ENCODE results near the gene MYH6. TPM values are rescaled to one million over a fixed set of nuclear protein-coding genes. Genes with fewer than 3 reads are reported as not detected.

The MYH6 gene
- total and polyA plus RNA-seq, 2 donors, result 0.26 TPM; not detected in 1

DNA sequence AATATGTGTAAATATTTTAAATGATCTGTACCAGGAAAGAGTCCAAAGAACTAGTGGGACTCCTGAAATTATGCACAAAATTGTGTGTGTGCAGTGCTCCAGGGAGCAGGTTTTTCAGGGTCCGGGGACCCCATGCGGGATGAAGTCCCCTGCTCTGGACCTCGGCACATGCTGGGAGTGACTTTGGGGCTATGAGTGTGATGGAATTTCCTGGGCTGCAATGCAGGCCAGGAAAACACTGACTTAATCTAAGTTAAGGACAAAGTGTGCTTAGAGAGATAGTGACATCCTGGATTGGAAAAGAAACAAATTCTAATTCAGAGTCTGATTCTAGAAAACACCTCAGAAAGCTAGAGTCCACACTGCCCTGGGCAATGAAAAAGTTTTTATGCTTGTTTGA, 6.2 kb upstream of the MYH6 start:
- Histone ChIP-seq H3K4me3 (ENCODE audit: low read depth, low read length) (no peak overlapping the region), H3K4me1 (ENCODE audit: insufficient read depth) (no peaks in the 10 kb centered on the region), H3K27ac (ENCODE audit: low read depth) (no peak overlapping the region), H3K36me3 (ENCODE audit: insufficient read depth) (no peaks in the 10 kb centered on the region)
- WGBS, result 63% methylated on average over 3 of the region's 3 CpGs
- DNase-seq (ENCODE audit: extremely low spot score), result no peak

DNA sequence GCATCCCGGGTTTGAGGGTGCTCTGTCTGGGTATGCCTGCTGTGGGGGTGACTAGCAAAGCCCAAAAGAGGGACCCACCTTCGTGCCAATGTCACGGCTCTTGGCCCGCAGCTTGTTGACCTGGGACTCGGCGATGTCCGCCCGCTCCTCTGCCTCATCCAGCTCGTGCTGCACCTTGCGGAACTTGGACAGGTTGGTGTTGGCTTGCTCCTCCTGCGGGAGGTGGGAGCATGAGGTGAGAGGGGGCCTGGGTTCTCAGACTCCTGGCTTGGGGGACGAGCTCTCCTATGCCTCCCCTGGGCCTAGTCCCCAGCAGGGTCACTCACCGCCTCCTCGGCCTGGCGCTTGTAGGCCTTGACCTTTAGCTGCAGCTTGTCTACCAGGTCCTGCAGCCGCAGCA, 5.6 kb upstream of the MYH6 start:
- H3K4me3 ChIP-seq (ENCODE audit: low read depth, low read length), result no peak overlapping the region
- no peaks in the 10 kb centered on the region for H3K4me1 ChIP-seq (ENCODE audit: insufficient read depth)
- DNase-seq (ENCODE audit: extremely low spot score), result no peak
- 91% methylated on average over 16 of the region's 16 CpGs for WGBS
- H3K27ac ChIP-seq (ENCODE audit: low read depth), result no peak overlapping the region
- H3K36me3 ChIP-seq (ENCODE audit: insufficient read depth), result no peaks in the 10 kb centered on the region

DNA sequence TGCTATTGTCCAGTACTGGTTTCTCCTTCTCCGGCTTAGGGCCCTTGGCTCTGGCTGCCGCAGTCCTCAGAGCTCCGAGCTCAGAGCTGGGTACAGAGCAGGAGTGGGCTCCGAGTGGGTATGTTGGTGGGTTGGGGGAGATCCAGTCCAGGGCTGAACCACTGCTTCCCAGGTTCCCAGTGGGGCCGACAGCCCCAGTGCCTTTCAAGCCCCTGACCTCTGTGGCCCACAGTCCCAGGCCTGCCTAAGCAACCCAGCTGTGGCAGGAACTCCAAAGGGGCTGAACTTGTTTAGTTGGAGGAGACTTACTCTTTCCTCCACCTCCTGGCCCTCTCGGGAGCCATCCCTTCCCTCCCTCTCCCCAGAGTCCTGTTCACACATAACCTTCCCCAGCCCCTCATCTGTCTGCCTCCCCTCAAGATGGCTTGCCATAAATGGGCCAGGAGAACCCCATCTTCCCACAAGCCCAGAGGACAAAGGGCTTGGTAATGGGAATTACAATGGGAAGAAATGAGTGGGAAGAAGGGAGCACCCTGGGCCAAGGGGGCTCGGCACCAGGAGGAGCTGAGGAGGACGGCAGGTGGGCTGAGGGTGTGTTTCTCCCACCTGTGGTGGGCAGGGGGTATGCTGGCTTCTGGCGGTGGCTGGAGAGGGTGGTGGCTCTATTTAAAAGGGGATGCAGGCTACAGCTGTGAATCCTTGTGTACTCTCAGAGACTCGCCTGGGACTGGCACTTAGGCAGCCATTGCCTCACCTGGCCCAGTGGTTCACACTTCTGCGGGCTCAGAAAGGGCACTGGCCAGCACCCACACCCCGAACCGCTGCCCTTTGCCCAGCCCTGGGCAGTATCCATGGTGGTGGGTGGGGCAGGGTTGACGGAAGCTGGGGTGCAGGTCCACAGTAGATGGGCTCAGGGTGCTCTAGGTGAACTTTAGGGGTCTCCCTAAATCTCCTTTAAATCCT, 3.8 kb upstream of the MYH6 start:
- no peaks in the 10 kb centered on the region for H3K4me1 ChIP-seq (ENCODE audit: insufficient read depth)
- no peak overlapping the region for H3K27ac ChIP-seq (ENCODE audit: low read depth)
- no peak overlapping the region for H3K4me3 ChIP-seq (ENCODE audit: low read depth, low read length)
- 87% methylated on average over 14 of the region's 14 CpGs for WGBS
- H3K36me3 ChIP-seq (ENCODE audit: insufficient read depth), result no peaks in the 10 kb centered on the region
- DNase-seq (ENCODE audit: extremely low spot score), result no peak

DNA sequence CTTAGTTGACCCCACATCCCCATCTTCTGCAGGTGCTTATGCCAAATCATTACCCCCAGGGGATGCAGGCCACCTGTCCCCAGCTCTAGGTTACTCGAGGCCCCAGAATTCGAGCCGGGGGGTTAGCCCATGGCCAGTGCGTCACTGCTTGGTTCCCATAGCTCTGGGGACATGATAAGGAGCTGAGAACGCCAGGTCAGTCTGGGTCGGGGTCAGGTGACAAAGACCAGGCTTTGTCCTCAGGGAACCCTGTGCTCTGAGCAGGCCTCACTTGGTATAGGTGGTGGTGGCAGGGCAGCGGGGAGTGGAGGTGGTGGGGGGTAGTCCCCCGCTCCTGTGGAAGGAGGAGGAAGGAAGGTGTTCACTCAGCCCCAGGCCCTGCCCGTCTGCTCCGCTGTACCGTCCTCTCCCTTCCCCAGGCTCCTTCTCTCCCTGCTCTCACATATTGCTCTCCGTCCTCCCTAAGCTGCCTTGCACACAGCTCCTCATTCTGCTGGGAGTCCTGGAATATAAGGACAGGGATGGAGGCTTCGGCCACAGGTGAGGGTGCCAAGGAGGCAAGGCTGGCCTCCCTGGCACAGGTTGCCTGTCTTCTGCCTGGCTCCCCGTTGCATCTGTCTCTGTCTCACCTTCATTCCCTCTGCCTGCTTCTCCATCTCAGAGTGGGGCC, 2.0 kb upstream of the MYH6 start:
- no peaks in the 10 kb centered on the region for H3K36me3 ChIP-seq (ENCODE audit: insufficient read depth)
- WGBS, result 76% methylated on average over 14 of the region's 14 CpGs

DNA sequence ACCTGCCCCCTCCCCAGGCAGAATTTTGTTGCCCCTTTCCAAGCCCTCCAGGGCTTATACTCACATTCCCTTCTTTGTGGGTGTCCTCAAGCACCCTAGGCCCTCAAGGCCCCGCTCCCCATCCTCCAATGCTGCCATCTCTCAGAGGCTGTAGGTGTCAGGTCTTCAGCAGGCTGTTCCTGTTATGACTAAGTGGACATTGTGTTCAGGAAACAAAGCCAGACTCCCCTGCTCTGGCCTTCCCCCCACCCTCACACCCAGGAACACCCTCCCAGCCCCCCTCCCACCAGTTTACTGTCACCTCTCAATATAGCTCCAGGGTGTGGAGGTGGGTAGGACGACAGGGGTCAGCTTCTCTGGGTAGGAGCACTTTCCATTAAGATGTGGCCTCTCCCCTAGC, 1.4 kb upstream of the MYH6 start:
- Histone ChIP-seq H3K27ac (ENCODE audit: low read depth) (no peak overlapping the region), H3K36me3 (ENCODE audit: insufficient read depth) (no peaks in the 10 kb centered on the region), H3K4me3 (ENCODE audit: low read depth, low read length) (no peak overlapping the region), H3K4me1 (ENCODE audit: insufficient read depth) (no peaks in the 10 kb centered on the region)
- 81% methylated on average over 2 of the region's 2 CpGs for WGBS
- DNase-seq (ENCODE audit: extremely low spot score), result no peak

More for the DNA sequence above, 2.0 kb upstream of the MYH6 start:
- H3K27ac ChIP-seq (ENCODE audit: low read depth), result no peak overlapping the region
- no peaks in the 10 kb centered on the region for H3K4me1 ChIP-seq (ENCODE audit: insufficient read depth)
- no peak overlapping the region for H3K4me3 ChIP-seq (ENCODE audit: low read depth, low read length)
- no peak for DNase-seq (ENCODE audit: extremely low spot score)

DNA sequence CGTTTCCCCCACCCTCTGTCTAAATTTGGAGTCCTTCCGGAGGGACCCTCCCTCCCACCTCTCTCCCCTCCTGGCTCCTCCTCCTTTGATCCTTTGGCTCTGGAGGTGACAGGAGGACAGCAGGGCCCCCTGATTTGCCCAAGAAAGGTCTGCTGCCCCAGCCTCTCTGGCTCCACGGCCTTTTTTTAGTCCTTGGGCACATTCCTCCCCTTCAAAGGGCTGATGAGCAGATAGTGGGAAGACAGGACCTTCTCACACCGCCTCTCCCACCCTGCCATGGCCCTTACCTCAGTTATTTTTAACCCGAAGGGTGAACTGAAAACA, 196 bp upstream of the MYH6 start:
- 49% methylated on average over 5 of the region's 5 CpGs for WGBS
- no peak overlapping the region for H3K27ac ChIP-seq (ENCODE audit: low read depth)
- no peak for DNase-seq (ENCODE audit: extremely low spot score)
- H3K4me1 ChIP-seq (ENCODE audit: insufficient read depth), result no peaks in the 10 kb centered on the region
- H3K4me3 ChIP-seq (ENCODE audit: low read depth, low read length), result no peak overlapping the region
- no peaks in the 10 kb centered on the region for H3K36me3 ChIP-seq (ENCODE audit: insufficient read depth)

DNA sequence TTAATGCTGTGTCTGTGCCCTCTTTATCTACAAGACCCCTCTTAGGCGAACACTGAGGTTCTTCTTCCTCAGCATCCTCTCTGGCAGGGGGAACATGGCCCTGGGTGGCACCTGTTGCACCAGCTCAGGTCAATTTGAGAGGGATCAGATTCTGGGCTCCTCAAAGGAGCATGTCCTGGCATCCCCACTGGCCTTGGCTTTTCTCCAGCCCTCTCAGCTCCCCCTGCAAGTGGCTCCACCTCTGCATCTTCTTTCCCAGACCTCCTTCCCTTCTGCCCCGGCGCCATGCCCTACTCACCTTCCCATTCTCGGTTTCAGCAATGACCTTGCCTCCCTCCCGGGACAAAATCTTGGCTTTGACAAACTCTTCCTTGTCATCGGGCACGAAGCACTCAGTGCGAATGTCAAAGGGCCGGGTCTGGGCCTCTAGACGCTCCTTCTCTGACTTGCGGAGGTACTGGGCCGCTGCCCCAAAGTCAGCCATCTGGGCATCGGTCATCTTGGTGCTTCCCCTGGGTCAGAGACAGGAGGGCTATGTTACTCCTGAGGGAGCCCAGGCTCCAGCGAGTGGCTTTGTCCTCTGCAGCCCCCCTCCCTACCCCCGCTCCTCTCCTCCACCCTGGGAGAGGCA, 1.2 kb downstream of the MYH6 start:
- no peaks in the 10 kb centered on the region for H3K4me1 ChIP-seq (ENCODE audit: insufficient read depth)
- no peak overlapping the region for H3K27ac ChIP-seq (ENCODE audit: low read depth)
- no peak overlapping the region for H3K4me3 ChIP-seq (ENCODE audit: low read depth, low read length)
- DNase-seq (ENCODE audit: extremely low spot score), result no peak
- no peaks in the 10 kb centered on the region for H3K36me3 ChIP-seq (ENCODE audit: insufficient read depth)
- WGBS, result 88% methylated on average over 15 of the region's 15 CpGs

DNA sequence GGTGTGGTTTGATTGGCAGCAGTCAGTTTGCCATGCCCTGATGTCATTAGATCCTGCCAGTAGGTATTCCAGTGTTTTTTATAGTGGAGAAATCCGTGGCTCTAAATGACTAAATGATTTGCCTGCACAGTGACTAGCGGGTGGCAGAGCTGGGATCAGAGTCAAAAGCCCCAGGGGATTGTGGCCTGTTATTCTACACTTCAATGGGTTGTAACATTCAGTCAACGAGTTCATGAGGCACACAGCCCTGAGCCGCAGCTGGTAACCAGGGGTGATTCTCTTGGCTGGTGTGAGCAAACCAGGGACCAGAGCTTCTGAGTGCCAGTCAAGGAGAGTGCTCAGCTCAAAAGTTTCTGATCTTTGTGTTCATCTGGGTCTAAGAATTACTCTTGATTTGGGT, 1.8 kb downstream of the MYH6 start:
- Histone ChIP-seq H3K4me3 (ENCODE audit: low read depth, low read length) (no peak overlapping the region), H3K4me1 (ENCODE audit: insufficient read depth) (no peaks in the 10 kb centered on the region), H3K36me3 (ENCODE audit: insufficient read depth) (no peaks in the 10 kb centered on the region), H3K27ac (ENCODE audit: low read depth) (no peak overlapping the region)
- WGBS, result 71% methylated on average over 4 of the region's 4 CpGs
- DNase-seq (ENCODE audit: extremely low spot score), result no peak

DNA sequence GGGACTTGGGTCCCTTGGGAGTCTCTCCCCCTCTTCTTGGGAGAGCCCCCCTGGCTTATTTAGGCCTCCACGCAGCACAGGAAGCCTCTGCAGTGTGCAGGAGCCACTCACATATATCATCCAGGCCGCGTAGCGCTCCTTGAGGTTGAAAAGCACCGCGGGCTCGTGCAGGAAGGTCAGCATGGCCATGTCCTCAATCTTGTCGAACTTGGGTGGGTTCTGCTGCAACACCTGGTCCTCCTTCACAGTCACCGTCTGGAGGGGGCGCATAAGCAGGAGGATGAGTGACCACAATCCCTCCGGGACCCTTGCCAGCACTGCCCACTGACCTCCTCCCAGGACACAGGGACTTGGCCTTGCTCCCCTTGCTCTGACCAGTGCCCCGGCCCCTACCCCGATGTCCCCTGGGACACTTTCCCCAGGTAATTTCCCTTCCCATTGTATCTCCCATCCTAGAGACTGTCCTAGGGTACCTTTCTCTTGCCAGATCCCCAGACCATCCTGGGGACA, 2.5 kb downstream of the MYH6 start:
- H3K4me1 ChIP-seq (ENCODE audit: insufficient read depth), result no peaks in the 10 kb centered on the region
- H3K36me3 ChIP-seq (ENCODE audit: insufficient read depth), result no peaks in the 10 kb centered on the region
- DNase-seq (ENCODE audit: extremely low spot score), result no peak
- H3K4me3 ChIP-seq (ENCODE audit: low read depth, low read length), result no peak overlapping the region
- 92% methylated on average over 13 of the region's 13 CpGs for WGBS
- no peak overlapping the region for H3K27ac ChIP-seq (ENCODE audit: low read depth)

DNA sequence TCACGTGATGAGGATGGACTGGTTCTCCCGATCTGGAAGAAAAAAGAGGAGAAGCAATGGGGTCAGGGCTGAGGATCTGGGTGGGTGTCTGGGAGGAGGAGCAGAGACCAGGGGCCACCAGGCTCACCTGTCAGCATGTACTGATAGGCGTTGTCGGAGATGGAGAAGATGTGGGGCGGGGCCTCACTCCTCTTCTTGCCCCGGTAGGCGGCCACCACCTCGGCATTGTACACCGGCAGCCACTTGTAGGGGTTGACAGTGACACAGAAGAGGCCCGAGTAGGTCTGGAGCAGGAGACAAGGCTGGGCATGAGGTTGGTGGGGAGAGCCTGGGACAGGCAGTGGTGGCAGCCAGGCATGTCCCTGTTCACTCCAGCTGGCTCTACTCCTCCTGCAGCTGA, 3.0 kb downstream of the MYH6 start:
- WGBS, result 83% methylated on average over 10 of the region's 10 CpGs
- no peak overlapping the region for H3K27ac ChIP-seq (ENCODE audit: low read depth)

GRCh38 chr14:23404331-23404900, 3.7 kb downstream of the MYH6 start:
- H3K4me3 ChIP-seq (ENCODE audit: low read depth, low read length), result no peak overlapping the region
- 85% methylated on average over 14 of the region's 14 CpGs for WGBS
- no peak overlapping the region for H3K27ac ChIP-seq (ENCODE audit: low read depth)
- no peak for DNase-seq (ENCODE audit: extremely low spot score)
- no peaks in the 10 kb centered on the region for H3K36me3 ChIP-seq (ENCODE audit: insufficient read depth)
- no peaks in the 10 kb centered on the region for H3K4me1 ChIP-seq (ENCODE audit: insufficient read depth)

More for the DNA sequence above, 3.0 kb downstream of the MYH6 start:
- DNase-seq (ENCODE audit: extremely low spot score), result no peak
- Histone ChIP-seq H3K4me1 (ENCODE audit: insufficient read depth) (no peaks in the 10 kb centered on the region), H3K4me3 (ENCODE audit: low read depth, low read length) (no peak overlapping the region), H3K36me3 (ENCODE audit: insufficient read depth) (no peaks in the 10 kb centered on the region)

DNA sequence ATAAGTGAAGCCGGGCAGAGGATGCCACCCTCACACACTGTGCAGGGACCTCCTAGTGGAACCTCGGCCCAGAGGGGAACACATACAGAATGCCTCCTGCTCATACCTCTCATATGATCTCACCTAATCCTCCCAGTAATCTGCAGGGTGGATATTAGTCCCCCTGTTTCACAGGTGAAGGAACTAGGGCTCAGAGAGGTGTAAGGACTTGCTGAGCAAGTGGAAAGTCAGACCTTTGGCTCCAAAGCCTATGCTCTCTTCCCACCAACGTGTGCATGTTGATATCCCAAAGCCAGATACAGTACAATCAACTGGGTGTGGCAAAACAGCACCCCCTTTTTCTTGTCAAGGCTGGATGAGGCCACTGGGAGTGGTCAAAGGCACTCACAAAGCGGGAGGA, 4.2 kb downstream of the MYH6 start:
- H3K36me3 ChIP-seq (ENCODE audit: insufficient read depth), result no peaks in the 10 kb centered on the region
- 70% methylated on average over 4 of the region's 4 CpGs for WGBS
- H3K4me3 ChIP-seq (ENCODE audit: low read depth, low read length), result no peak overlapping the region
- DNase-seq (ENCODE audit: extremely low spot score), result no peak
- H3K27ac ChIP-seq (ENCODE audit: low read depth), result no peak overlapping the region
- no peaks in the 10 kb centered on the region for H3K4me1 ChIP-seq (ENCODE audit: insufficient read depth)

- Histone ChIP-seq H3K4me1 (ENCODE audit: insufficient read depth) (no peaks in the 10 kb centered on the region), H3K4me3 (ENCODE audit: low read depth, low read length) (no peak overlapping the region), H3K27ac (ENCODE audit: low read depth) (no peak overlapping the region), H3K36me3 (ENCODE audit: insufficient read depth) (no peaks in the 10 kb centered on the region)
- WGBS, result 67% methylated on average over 7 of the region's 7 CpGs
- DNase-seq (ENCODE audit: extremely low spot score), result no peak
These were observed 5.0 kb downstream of the MYH6 start for GRCh38 chr14:23403139-23403438.

Measured in urinary bladder (tissue), 4 donors.